ENCODE data around the gene ATL1.

The ATL1 gene

GRCh38 chr14:50542941-50543418, 17.0 kb upstream of the ATL1 start:
- H3K9me3 ChIP-seq (ENCODE audit: insufficient read depth, low read depth, low read length): no peaks in the 10 kb centered on the region
- H4K20me1 ChIP-seq (ENCODE audit: insufficient read depth, low read length, poor library complexity, severe bottlenecking): no peaks in the 10 kb centered on the region
- no peaks in the 10 kb centered on the region for H3F3A ChIP-seq (ENCODE audit: low read depth)
- H3K4me3 ChIP-seq (ENCODE audit: low read length, poor library complexity, severe bottlenecking): no peak overlapping the region
- H3K4me2 ChIP-seq (ENCODE audit: low read depth, low read length, poor library complexity, severe bottlenecking): no peak overlapping the region
- H3K79me2 ChIP-seq (ENCODE audit: insufficient read depth, low read length): no peaks in the 10 kb centered on the region
- no peaks in the 10 kb centered on the region for H3K9me2 ChIP-seq (replicated peaks; ENCODE audit: low read depth, low read length)
- TF ChIP-seq EZH2phosphoT487 (IDR thresholded peaks at IDR 0.05; ENCODE audit: borderline replicate concordance): no peak
- TF ChIP-seq, protein P1, sequence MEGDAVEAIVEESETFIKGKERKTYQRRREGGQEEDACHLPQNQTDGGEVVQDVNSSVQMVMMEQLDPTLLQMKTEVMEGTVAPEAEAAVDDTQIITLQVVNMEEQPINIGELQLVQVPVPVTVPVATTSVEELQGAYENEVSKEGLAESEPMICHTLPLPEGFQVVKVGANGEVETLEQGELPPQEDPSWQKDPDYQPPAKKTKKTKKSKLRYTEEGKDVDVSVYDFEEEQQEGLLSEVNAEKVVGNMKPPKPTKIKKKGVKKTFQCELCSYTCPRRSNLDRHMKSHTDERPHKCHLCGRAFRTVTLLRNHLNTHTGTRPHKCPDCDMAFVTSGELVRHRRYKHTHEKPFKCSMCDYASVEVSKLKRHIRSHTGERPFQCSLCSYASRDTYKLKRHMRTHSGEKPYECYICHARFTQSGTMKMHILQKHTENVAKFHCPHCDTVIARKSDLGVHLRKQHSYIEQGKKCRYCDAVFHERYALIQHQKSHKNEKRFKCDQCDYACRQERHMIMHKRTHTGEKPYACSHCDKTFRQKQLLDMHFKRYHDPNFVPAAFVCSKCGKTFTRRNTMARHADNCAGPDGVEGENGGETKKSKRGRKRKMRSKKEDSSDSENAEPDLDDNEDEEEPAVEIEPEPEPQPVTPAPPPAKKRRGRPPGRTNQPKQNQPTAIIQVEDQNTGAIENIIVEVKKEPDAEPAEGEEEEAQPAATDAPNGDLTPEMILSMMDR (conservative IDR thresholded peaks at IDR 0.05; ENCODE audit: low read length): peak; percentile 77
- H3K27me3 ChIP-seq (ENCODE audit: insufficient read depth, low read length, poor library complexity, severe bottlenecking): no peaks in the 10 kb centered on the region
- no peak overlapping the region for H3K9ac ChIP-seq (ENCODE audit: low read depth, low read length, poor library complexity, severe bottlenecking)
- no peaks in the 10 kb centered on the region for H3K36me3 ChIP-seq (ENCODE audit: insufficient read depth, low read length)
- H2AFZ ChIP-seq (ENCODE audit: low read length): peak overlapping the region; percentile 27; the same call in 1 of the 2 replicates
- H3K4me1 ChIP-seq (ENCODE audit: insufficient read depth, low read length, poor library complexity, severe bottlenecking): no peaks in the 10 kb centered on the region

GRCh38 chr14:50544911-50545310, 15.0 kb upstream of the ATL1 start:
- H3K27me3 ChIP-seq (ENCODE audit: insufficient read depth, low read length, poor library complexity, severe bottlenecking): no peaks in the 10 kb centered on the region
- H3K9me3 ChIP-seq (ENCODE audit: insufficient read depth, low read depth, low read length): no peaks in the 10 kb centered on the region
- no peaks in the 10 kb centered on the region for H4K20me1 ChIP-seq (ENCODE audit: insufficient read depth, low read length, poor library complexity, severe bottlenecking)
- no peak overlapping the region for H3K9ac ChIP-seq (ENCODE audit: low read depth, low read length, poor library complexity, severe bottlenecking)
- H3K4me2 ChIP-seq (ENCODE audit: low read depth, low read length, poor library complexity, severe bottlenecking): no peak overlapping the region
- no peak overlapping the region for H2AFZ ChIP-seq (ENCODE audit: low read length)
- no peaks in the 10 kb centered on the region for H3F3A ChIP-seq (ENCODE audit: low read depth)
- no peaks in the 10 kb centered on the region for H3K4me1 ChIP-seq (ENCODE audit: insufficient read depth, low read length, poor library complexity, severe bottlenecking)
- TF ChIP-seq, protein P1 (conservative IDR thresholded peaks at IDR 0.05; ENCODE audit: low read length): no peak
- no peak for TF ChIP-seq EZH2phosphoT487 (IDR thresholded peaks at IDR 0.05; ENCODE audit: borderline replicate concordance)
- H3K79me2 ChIP-seq (ENCODE audit: insufficient read depth, low read length): no peaks in the 10 kb centered on the region
- no peaks in the 10 kb centered on the region for H3K36me3 ChIP-seq (ENCODE audit: insufficient read depth, low read length)
- no peaks in the 10 kb centered on the region for H3K9me2 ChIP-seq (replicated peaks; ENCODE audit: low read depth, low read length)
- no peak overlapping the region for H3K4me3 ChIP-seq (ENCODE audit: low read length, poor library complexity, severe bottlenecking)

GRCh38 chr14:50545618-50546017, 14.3 kb upstream of the ATL1 start:
- TF ChIP-seq, protein P1 (conservative IDR thresholded peaks at IDR 0.05; ENCODE audit: low read length): no peak
- TF ChIP-seq EZH2phosphoT487 (IDR thresholded peaks at IDR 0.05; ENCODE audit: borderline replicate concordance): no peak
- H3K9me3 ChIP-seq (ENCODE audit: insufficient read depth, low read depth, low read length): no peaks in the 10 kb centered on the region
- H3K4me2 ChIP-seq (ENCODE audit: low read depth, low read length, poor library complexity, severe bottlenecking): no peak overlapping the region
- no peaks in the 10 kb centered on the region for H3K9me2 ChIP-seq (replicated peaks; ENCODE audit: low read depth, low read length)
- no peaks in the 10 kb centered on the region for H3K36me3 ChIP-seq (ENCODE audit: insufficient read depth, low read length)
- H3K4me1 ChIP-seq (ENCODE audit: insufficient read depth, low read length, poor library complexity, severe bottlenecking): no peaks in the 10 kb centered on the region
- no peaks in the 10 kb centered on the region for H3K27me3 ChIP-seq (ENCODE audit: insufficient read depth, low read length, poor library complexity, severe bottlenecking)
- no peak overlapping the region for H3K9ac ChIP-seq (ENCODE audit: low read depth, low read length, poor library complexity, severe bottlenecking)
- no peaks in the 10 kb centered on the region for H3F3A ChIP-seq (ENCODE audit: low read depth)
- no peaks in the 10 kb centered on the region for H4K20me1 ChIP-seq (ENCODE audit: insufficient read depth, low read length, poor library complexity, severe bottlenecking)
- no peak overlapping the region for H3K4me3 ChIP-seq (ENCODE audit: low read length, poor library complexity, severe bottlenecking)
- no peaks in the 10 kb centered on the region for H3K79me2 ChIP-seq (ENCODE audit: insufficient read depth, low read length)
- no peak overlapping the region for H2AFZ ChIP-seq (ENCODE audit: low read length)
